Progenitor cell of endocrine pancreas (in vitro differentiated cells): Measurements from ENCODE around the gene RASSF8. TPM values are rescaled to one million over a fixed set of nuclear protein-coding genes. Genes with fewer than 3 reads are reported as not detected.

Experiments used
- DNase-seq: peaks from one replicate; pipeline ENCODE4 v3.0.0; 2021; ENCODE audit warnings: low spot score; ENCODE audit not compliant: unreplicated experiment
- H3K27ac Mint-ChIP-seq: 2 replicates; pipeline ENCODE4 v1.8.0; 2021; ENCODE audit warnings: mild to moderate bottlenecking, moderate library complexity, mixed read lengths
- H3K27me3 Mint-ChIP-seq: 2 replicates; pipeline ENCODE4 v1.8.0; 2021; ENCODE audit warnings: mixed read lengths
- H3K36me3 Mint-ChIP-seq: 2 replicates; pipeline ENCODE4 v1.8.0; 2022; ENCODE audit warnings: mixed read lengths; ENCODE audit not compliant: insufficient read depth
- H3K4me1 Mint-ChIP-seq: 2 replicates; pipeline ENCODE4 v1.8.0; 2021; ENCODE audit warnings: low read depth, mixed read lengths
- H3K4me3 Mint-ChIP-seq: 2 replicates; pipeline ENCODE4 v1.8.0; 2021; ENCODE audit warnings: low read depth, mild to moderate bottlenecking, moderate library complexity, mixed read lengths
- H3K9me3 Mint-ChIP-seq: 2 replicates; pipeline ENCODE4 v1.8.0; 2021; ENCODE audit warnings: low read depth, mixed read lengths
- total RNA-seq: library from RNA; stranded (reverse); gene quantifications from 2 replicates; pipeline ENCODE4 v1.2.1, GENCODE V29; 2021
- TF ChIP-seq, protein P1 (sequence below): fragments of 200-600 bp; sonication (generic); IDR thresholded peaks from one replicate; pipeline ENCODE4 v1.5.0; 2021; ENCODE audit warnings: antibody characterized with exemption, mild to moderate bottlenecking; ENCODE audit not compliant: unreplicated experiment

RASSF8 gene
- total RNA-seq, 1 donor from 2014 or later, result 38.8 TPM

DNA sequence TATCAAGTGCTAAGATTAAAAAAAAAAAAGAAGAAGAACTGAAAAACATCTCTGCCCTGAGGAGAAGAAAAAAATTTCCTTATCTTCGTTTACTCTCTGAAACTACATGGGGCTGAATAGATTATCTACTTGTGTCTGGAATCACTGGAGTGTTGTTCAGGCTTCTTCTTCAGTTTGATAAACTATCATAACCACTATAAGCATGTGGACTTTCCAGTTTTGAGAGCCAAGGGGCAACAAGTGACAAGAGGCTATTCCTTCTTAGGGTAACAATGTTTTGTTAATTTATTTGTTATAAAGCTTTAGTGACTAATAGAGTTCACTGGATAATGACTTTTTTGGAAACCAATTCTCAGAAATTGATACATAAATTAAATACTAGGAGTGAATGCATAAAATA, 19.9 kb upstream of the RASSF8 start:
- H3K4me3 Mint-ChIP-seq, result no peak overlapping the region
- no peak for DNase-seq
- H3K4me1 Mint-ChIP-seq, result peaks cover 15% of the 10 kb centered on the region
- no peaks in the 10 kb centered on the region for H3K9me3 Mint-ChIP-seq
- no peaks in the 10 kb centered on the region for H3K36me3 Mint-ChIP-seq
- H3K27ac Mint-ChIP-seq, result no peak overlapping the region
- TF ChIP-seq, protein P1, sequence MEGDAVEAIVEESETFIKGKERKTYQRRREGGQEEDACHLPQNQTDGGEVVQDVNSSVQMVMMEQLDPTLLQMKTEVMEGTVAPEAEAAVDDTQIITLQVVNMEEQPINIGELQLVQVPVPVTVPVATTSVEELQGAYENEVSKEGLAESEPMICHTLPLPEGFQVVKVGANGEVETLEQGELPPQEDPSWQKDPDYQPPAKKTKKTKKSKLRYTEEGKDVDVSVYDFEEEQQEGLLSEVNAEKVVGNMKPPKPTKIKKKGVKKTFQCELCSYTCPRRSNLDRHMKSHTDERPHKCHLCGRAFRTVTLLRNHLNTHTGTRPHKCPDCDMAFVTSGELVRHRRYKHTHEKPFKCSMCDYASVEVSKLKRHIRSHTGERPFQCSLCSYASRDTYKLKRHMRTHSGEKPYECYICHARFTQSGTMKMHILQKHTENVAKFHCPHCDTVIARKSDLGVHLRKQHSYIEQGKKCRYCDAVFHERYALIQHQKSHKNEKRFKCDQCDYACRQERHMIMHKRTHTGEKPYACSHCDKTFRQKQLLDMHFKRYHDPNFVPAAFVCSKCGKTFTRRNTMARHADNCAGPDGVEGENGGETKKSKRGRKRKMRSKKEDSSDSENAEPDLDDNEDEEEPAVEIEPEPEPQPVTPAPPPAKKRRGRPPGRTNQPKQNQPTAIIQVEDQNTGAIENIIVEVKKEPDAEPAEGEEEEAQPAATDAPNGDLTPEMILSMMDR, result no peak
- no peaks in the 10 kb centered on the region for H3K27me3 Mint-ChIP-seq

DNA sequence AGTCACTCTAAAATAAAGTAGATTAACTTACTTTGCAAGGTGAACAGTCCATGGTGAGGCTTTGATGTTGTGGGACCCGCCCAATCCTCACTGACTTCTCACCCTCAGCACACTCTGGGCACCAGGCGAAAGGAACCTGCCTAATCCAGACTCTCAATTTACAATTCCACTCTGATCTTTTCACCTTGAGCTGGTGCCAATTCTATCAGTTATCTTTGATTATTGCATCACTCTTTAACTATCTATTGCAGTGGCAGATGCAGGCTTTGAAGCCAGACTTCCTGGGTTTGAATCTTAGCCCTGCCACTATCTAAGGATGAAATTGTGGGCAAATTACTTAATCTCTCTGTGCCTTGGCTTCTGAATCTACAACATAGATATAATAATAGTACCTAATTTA, 18.9 kb upstream of the RASSF8 start:
- H3K27ac Mint-ChIP-seq, result no peak overlapping the region
- H3K4me1 Mint-ChIP-seq, result peaks cover 15% of the 10 kb centered on the region
- no peaks in the 10 kb centered on the region for H3K36me3 Mint-ChIP-seq
- DNase-seq, result no peak
- H3K9me3 Mint-ChIP-seq, result no peaks in the 10 kb centered on the region
- TF ChIP-seq, protein P1, result no peak
- H3K27me3 Mint-ChIP-seq, result no peaks in the 10 kb centered on the region
- no peak overlapping the region for H3K4me3 Mint-ChIP-seq

DNA sequence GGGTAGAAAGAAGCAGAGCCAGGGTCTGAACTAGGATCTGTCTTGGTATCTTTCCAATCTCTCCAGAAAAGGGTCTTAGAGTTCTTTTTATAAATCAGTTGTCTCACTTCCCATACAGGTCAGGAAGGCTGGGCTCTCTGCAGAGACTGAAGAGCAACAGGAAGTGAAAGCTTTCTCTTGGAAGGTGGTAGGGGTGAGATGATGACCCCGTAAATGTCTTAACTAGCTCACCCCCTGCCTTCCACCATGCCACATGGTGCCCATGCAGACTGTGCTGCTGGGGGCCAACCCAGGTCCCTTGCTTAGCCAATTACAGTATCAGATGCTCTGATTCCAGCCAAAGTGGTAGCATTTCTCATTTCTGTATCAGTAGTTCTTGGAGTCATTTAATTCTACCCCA, 17.6 kb upstream of the RASSF8 start:
- H3K27me3 Mint-ChIP-seq, result no peaks in the 10 kb centered on the region
- H3K4me1 Mint-ChIP-seq, result peaks cover 10% of the 10 kb centered on the region
- H3K9me3 Mint-ChIP-seq, result no peaks in the 10 kb centered on the region
- TF ChIP-seq, protein P1, result no peak
- no peak overlapping the region for H3K4me3 Mint-ChIP-seq
- no peak overlapping the region for H3K27ac Mint-ChIP-seq
- no peaks in the 10 kb centered on the region for H3K36me3 Mint-ChIP-seq
- DNase-seq, result no peak

GRCh38 chr12:25942709-25943108, 15.8 kb upstream of the RASSF8 start:
- no peak for DNase-seq
- Mint-ChIP-seq H3K4me3 (no peak overlapping the region), H3K4me1 (peaks cover 4% of the 10 kb centered on the region), H3K27ac (no peak overlapping the region), H3K36me3 (no peaks in the 10 kb centered on the region), H3K9me3 (no peaks in the 10 kb centered on the region), H3K27me3 (no peaks in the 10 kb centered on the region)
- TF ChIP-seq, protein P1, result no peak

DNA sequence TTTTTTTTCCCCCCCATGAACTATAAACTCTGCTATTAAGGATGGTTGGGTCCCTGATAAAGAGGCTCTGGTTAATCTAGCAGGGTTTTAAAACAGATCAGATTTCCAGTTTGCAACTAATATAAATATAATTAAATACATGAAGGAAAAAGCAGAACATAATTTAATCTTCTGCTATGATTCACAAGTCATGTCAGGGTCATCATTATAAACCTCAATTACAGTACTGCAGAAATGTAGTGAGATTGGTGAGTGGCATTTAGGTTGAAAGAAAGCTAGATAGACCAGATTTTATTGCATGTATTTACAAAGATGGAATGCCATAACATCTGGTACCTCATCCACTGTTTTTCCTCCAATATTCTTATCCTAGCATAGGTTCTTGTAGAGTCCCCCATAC, 14.5 kb upstream of the RASSF8 start:
- no peak overlapping the region for H3K27ac Mint-ChIP-seq
- TF ChIP-seq, protein P1, result no peak
- no peak for DNase-seq
- no peaks in the 10 kb centered on the region for H3K36me3 Mint-ChIP-seq
- peaks cover under 1% of the 10 kb centered on the region for H3K4me1 Mint-ChIP-seq
- H3K4me3 Mint-ChIP-seq, result no peak overlapping the region
- H3K9me3 Mint-ChIP-seq, result no peaks in the 10 kb centered on the region
- H3K27me3 Mint-ChIP-seq, result no peaks in the 10 kb centered on the region

DNA sequence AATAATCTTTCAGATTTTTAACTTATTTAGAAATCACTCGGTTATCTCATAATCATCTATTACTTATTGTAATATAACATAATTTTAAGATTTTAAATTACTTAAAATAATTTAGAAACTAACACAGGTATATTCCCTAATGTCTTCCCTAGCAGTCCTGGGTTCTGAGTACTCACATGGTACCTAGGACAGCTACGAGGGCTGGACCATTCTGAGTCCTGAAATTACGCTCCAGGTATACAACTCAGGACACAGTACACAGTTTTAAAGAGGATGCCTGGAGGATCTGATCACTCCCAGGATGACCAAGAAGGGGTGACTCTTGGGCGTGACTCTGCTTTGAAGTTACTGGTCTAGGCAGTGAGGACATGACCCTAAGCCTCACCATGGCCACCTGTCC, 9.1 kb upstream of the RASSF8 start:
- Mint-ChIP-seq H3K36me3 (no peaks in the 10 kb centered on the region), H3K4me3 (no peak overlapping the region), H3K9me3 (no peaks in the 10 kb centered on the region), H3K27ac (no peak overlapping the region), H3K4me1 (no peaks in the 10 kb centered on the region), H3K27me3 (no peaks in the 10 kb centered on the region)
- TF ChIP-seq, protein P1, result no peak
- no peak for DNase-seq
